IPS-18a (cell line): ENCODE data around the gene TEX261.

Experiments used
- H3K27ac ChIP-seq: one replicate; pipeline ENCODE4 v1.5.1; 2013; ENCODE audit warnings: low read length
- H3K27me3 ChIP-seq: one replicate; pipeline ENCODE4 v1.6.1; 2013; ENCODE audit warnings: mild to moderate bottlenecking, low read length; ENCODE audit not compliant: control insufficient read depth, insufficient read depth
- H3K36me3 ChIP-seq: one replicate; pipeline ENCODE4 v1.6.1; 2013; ENCODE audit warnings: low read depth, low read length; ENCODE audit not compliant: control insufficient read depth
- H3K4me1 ChIP-seq: one replicate; pipeline ENCODE4 v1.6.1; 2013; ENCODE audit warnings: low read depth, low read length; ENCODE audit not compliant: control insufficient read depth
- H3K4me3 ChIP-seq: one replicate; pipeline ENCODE4 v1.5.1; 2013; ENCODE audit warnings: low read length
- H3K9ac ChIP-seq: one replicate; pipeline ENCODE4 v1.6.1; 2013; ENCODE audit warnings: mild to moderate bottlenecking, low read length, moderate library complexity
- H3K9me3 ChIP-seq: one replicate; pipeline ENCODE4 v1.6.1; 2013; ENCODE audit warnings: low read depth, low read length; ENCODE audit not compliant: control insufficient read depth

Gene TEX261

DNA sequence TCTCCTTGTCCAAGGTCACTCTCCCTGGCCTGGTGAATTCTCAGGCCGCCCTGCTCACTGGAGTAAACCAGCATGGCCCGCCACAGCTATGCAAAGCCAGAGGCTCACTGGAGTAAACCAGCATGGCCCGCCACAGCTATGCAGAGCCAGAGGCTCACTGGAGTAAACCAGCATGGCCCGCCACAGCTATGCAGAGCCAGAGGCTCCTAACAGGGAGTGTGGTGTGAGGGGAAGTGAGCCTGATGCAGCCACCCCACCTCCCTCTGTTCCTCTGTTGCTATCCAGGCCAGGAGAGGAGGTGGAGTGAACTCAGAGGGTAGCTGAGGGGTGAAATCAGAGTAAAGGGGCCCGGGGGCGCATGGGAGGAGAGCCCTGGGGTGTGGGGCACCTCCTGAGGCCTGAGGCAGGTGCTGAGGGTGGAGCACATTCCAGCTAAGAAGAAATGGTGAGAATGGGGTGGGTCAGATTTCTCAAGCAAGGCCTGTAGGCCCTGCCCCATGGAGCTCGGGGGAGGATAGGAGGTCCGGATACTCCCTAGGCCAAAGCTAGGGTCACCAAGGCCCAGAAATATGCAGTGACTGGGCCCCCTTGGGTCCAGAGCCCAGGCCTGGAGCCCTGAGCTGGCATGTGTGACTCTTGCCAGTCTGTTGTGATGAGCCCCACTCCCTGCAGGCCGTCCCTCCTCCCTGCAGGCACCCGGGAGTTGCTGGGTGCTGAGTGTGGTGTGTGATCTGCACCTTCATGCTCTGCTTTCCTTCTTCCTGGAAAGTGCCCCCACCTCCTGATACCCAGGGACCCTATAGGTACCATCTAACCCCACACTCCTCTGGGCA lies 57.5 kb downstream of the TEX261 start:
- Histone ChIP-seq H3K36me3 (no peaks in the 10 kb centered on the region), H3K9me3 (no peaks in the 10 kb centered on the region), H3K4me3 (no peak overlapping the region), H3K27me3 (peaks cover 46% of the 10 kb centered on the region), H3K4me1 (peaks cover 23% of the 10 kb centered on the region), H3K27ac (no peak overlapping the region), H3K9ac (no peak overlapping the region)

GRCh38 chr2:70936165-70936978 lies 58.3 kb downstream of the TEX261 start:
- Histone ChIP-seq H3K9me3 (no peaks in the 10 kb centered on the region), H3K27ac (no peak overlapping the region), H3K27me3 (peaks cover 38% of the 10 kb centered on the region), H3K36me3 (no peaks in the 10 kb centered on the region), H3K4me1 (peaks cover 23% of the 10 kb centered on the region), H3K4me3 (no peak overlapping the region), H3K9ac (no peak overlapping the region)
